ENCODE results near the gene TLCD3A.

GRCh38 chr17:704111-704864 is 28.1 kb upstream of the TLCD3A start:
- TF ChIP-seq CTCF (IDR thresholded peaks at IDR 0.05) = peak in 1 of 6 experiments; percentile 29
- TF ChIP-seq POLR2A (IDR thresholded peaks at IDR 0.05) = peak in 1 of 2 donors; percentile 34

Measured in thyroid gland (tissue), 4 donors.